HEK293T (cell line): Measurements from ENCODE around the gene PTPN13.

ENCODE experiments used
- BHLHE40 ChIP-seq: fragments of 450-650 bp; IDR thresholded peaks from 2 replicates; pipeline ENCODE4 v1.6.1; 2016; ENCODE audit warnings: mild to moderate bottlenecking, moderate library complexity, borderline replicate concordance
- HDGF ChIP-seq: fragments of 450-650 bp; IDR thresholded peaks from 2 replicates; pipeline ENCODE4 v1.6.1; 2017; ENCODE audit warnings: antibody characterized with exemption, borderline replicate concordance
- SP1 ChIP-seq: fragments of 450-650 bp; IDR thresholded peaks from 2 replicates; pipeline ENCODE4 v1.6.1; 2017
- SUZ12 ChIP-seq: fragments of 450-650 bp; IDR thresholded peaks from 2 replicates; pipeline ENCODE4 v1.6.1; 2016; ENCODE audit warnings: mild to moderate bottlenecking
- ZNF384 ChIP-seq: fragments of 450-650 bp; IDR thresholded peaks from 2 replicates; pipeline ENCODE4 v1.6.1; 2016

GRCh38 chr4:86564795-86565194 is 29.3 kb upstream of the PTPN13 start:
- TF ChIP-seq ZNF384: no peak
- no peak for TF ChIP-seq HDGF
- no peak for TF ChIP-seq BHLHE40
- no peak for TF ChIP-seq SUZ12
- TF ChIP-seq SP1: no peak
